IMR-90 (cell line): ENCODE results near the gene APPL2.

Source experiments
- MXI1 ChIP-seq: IDR thresholded peaks from 2 replicates; pipeline ENCODE4 v1.6.1; 2012; ENCODE audit warnings: low read depth, mild to moderate bottlenecking, low read length, moderate library complexity, borderline replicate concordance
- POLR2A ChIP-seq: IDR thresholded peaks from 2 replicates; pipeline ENCODE4 v1.6.1; 2012; ENCODE audit warnings: mild to moderate bottlenecking, low read depth, low read length
- RAD21 ChIP-seq: IDR thresholded peaks from 2 replicates; pipeline ENCODE4 v1.6.1; 2012; ENCODE audit warnings: low read length, improper control_type of control experiment
- SMC3 ChIP-seq: fragments of 150-350 bp; IDR thresholded peaks from 2 replicates; pipeline ENCODE4 v1.6.1; 2016; ENCODE audit warnings: low read depth, mild to moderate bottlenecking, antibody characterized with exemption, low read length, moderate library complexity
- TF ChIP-seq, protein P1 (sequence below): conservative IDR thresholded peaks from 2 replicates; pipeline ENCODE4 v1.5.1; 2012; ENCODE audit warnings: mild to moderate bottlenecking, low read depth, low read length, improper control_type of control experiment
- TF ChIP-seq, protein P2 (sequence below): fragments of 150-350 bp; IDR thresholded peaks from 2 replicates; pipeline ENCODE4 v1.6.1; 2017; ENCODE audit warnings: mild to moderate bottlenecking, antibody characterized with exemption, low read length, low read depth

DNA sequence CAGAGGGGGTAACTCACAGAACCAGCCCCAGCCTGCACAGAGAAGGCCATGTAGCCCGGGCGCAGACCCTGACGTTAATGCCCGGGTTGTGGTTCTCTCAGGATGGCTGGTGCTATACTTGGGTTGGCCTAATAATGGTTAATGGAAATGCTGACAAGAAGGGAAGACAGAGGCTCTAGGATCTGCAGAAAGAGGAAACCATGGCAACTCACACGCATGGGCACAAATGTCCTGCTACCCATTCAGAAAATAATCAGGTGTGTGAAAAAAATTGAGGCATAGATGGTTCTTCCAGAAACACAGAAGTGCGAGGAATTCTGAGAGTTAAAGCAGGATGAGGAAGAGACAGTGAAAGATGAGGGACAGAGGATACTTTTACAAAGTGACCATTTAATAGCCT lies 33.8 kb downstream of the APPL2 start:
- TF ChIP-seq, protein P1, sequence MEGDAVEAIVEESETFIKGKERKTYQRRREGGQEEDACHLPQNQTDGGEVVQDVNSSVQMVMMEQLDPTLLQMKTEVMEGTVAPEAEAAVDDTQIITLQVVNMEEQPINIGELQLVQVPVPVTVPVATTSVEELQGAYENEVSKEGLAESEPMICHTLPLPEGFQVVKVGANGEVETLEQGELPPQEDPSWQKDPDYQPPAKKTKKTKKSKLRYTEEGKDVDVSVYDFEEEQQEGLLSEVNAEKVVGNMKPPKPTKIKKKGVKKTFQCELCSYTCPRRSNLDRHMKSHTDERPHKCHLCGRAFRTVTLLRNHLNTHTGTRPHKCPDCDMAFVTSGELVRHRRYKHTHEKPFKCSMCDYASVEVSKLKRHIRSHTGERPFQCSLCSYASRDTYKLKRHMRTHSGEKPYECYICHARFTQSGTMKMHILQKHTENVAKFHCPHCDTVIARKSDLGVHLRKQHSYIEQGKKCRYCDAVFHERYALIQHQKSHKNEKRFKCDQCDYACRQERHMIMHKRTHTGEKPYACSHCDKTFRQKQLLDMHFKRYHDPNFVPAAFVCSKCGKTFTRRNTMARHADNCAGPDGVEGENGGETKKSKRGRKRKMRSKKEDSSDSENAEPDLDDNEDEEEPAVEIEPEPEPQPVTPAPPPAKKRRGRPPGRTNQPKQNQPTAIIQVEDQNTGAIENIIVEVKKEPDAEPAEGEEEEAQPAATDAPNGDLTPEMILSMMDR = no peak
- TF ChIP-seq POLR2A (no peak), RAD21 (no peak), SMC3 (no peak), MXI1 (no peak)
- TF ChIP-seq, protein P2, sequence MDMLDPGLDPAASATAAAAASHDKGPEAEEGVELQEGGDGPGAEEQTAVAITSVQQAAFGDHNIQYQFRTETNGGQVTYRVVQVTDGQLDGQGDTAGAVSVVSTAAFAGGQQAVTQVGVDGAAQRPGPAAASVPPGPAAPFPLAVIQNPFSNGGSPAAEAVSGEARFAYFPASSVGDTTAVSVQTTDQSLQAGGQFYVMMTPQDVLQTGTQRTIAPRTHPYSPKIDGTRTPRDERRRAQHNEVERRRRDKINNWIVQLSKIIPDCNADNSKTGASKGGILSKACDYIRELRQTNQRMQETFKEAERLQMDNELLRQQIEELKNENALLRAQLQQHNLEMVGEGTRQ = no peak
